HepG2 (cell line): ENCODE results near the gene PDZRN4. TPM values are rescaled to one million over a fixed set of nuclear protein-coding genes. Genes with fewer than 3 reads are reported as not detected.

ENCODE experiments used
- ATAC-seq: fragments of 200-7000 bp; cut with Tn5 transposase; 3 replicates; pipeline ENCODE4 v1.9.1; 2020; ENCODE audit warnings: mild to moderate bottlenecking, moderate library complexity
- BruUV-seq: library from RNA; stranded (reverse); fragments of 400-500 nt; replicated peaks from 2 replicates; lab custom pipeline; 2021; lab: Mats Ljungman, UMichigan
- CTCF ChIA-PET: fragments of 300-600 bp; formaldehyde crosslinking; extraction: SDS; loops from one replicate; lab custom pipeline; 2021; ENCODE audit warnings: low total read pairs, inconsistent platforms, low intra/inter-chr PET ratio; lab: Yijun Ruan, JAX
- POLR2A ChIA-PET: fragments of 350-600 bp; sonication (Branson Sonifier 250); formaldehyde crosslinking; loops from one replicate; lab custom pipeline; 2020; ENCODE audit warnings: antibody characterized with exemption, inconsistent platforms; lab: Yijun Ruan, JAX
- DNase-seq: peaks from one replicate; pipeline ENCODE4 v3.0.0-alpha.2; 2015; ENCODE audit warnings: low spot score
- FAIRE-seq: peaks from 3 replicates; lab custom pipeline; 2011; peaks lifted over from hg19 to GRCh38; lab: Jason Lieb, UNC
- H2AFZ ChIP-seq: one replicate; pipeline ENCODE4 v1.6.1; 2011; ENCODE audit warnings: low read length, inconsistent platforms
- H3K27ac ChIP-seq: fragments of 300-600 bp; 3 replicates; pipeline ENCODE4 v1.8.0; 2011; ENCODE audit warnings: mixed run types, mild to moderate bottlenecking, mixed read lengths, low read length, inconsistent platforms; ENCODE audit not compliant: insufficient read depth; ENCODE audit errors: extremely low read length
- H3K27me3 ChIP-seq, 2 experiments: fragments of 200-600 bp in 1 of 2; 2 replicates in 1 of 2; 3 replicates in 1 of 2; pipeline versions ENCODE4 v1.6.0 to v1.8.0; 2011; ENCODE audit warnings: low read length in 2 of 2, mild to moderate bottlenecking in 2 of 2, moderate library complexity in 2 of 2, inconsistent platforms in 1 of 2; ENCODE audit not compliant: insufficient read depth in 2 of 2, control insufficient read depth in 1 of 2
- H3K36me3 ChIP-seq, 2 experiments: fragments of 200-600 bp in 1 of 2; replicated peaks in 1 of 2; 2 replicates in 1 of 2; 3 replicates in 1 of 2; pipeline versions ENCODE4 v1.5.1 to v1.8.0; 2011; ENCODE audit warnings: low read length in 2 of 2, inconsistent platforms in 1 of 2; ENCODE audit not compliant: insufficient read depth in 2 of 2, control insufficient read depth in 1 of 2
- H3K4me1 ChIP-seq: 2 replicates; pipeline ENCODE4 v1.5.1; 2012; ENCODE audit warnings: low read length, inconsistent platforms; ENCODE audit not compliant: insufficient read depth
- H3K4me2 ChIP-seq: 2 replicates; pipeline ENCODE4 v1.6.0; 2011; ENCODE audit warnings: low read depth, low read length, inconsistent platforms
- H3K4me3 ChIP-seq, 3 experiments: fragments of 200-600 bp in 1 of 3; sonication (generic), shearing (Covaris generic) in 1 of 3; replicated peaks in 1 of 3; 2 replicates each; pipeline ENCODE4 v1.5.1; 2011 to 2016; ENCODE audit warnings: low read length in 3 of 3, inconsistent platforms in 2 of 3, low read depth in 2 of 3, mild to moderate bottlenecking in 2 of 3, control low read depth in 1 of 3, mixed read lengths in 1 of 3; ENCODE audit not compliant: insufficient read depth in 1 of 3
- H3K79me2 ChIP-seq: one replicate; pipeline ENCODE4 v1.6.1; 2011; ENCODE audit warnings: low read length, inconsistent platforms; ENCODE audit not compliant: insufficient read depth
- H3K9ac ChIP-seq: 2 replicates; pipeline ENCODE4 v1.6.0; 2011; ENCODE audit warnings: mild to moderate bottlenecking, low read depth, low read length, inconsistent platforms; ENCODE audit not compliant: insufficient read depth
- H3K9me3 ChIP-seq: 2 replicates; pipeline ENCODE4 v1.5.1; 2012; ENCODE audit warnings: mild to moderate bottlenecking, low read length
- H4K20me1 ChIP-seq: 2 replicates; pipeline ENCODE4 v1.6.0; 2011; ENCODE audit warnings: inconsistent platforms, mild to moderate bottlenecking, low read length, moderate library complexity; ENCODE audit not compliant: insufficient read depth
- CERS6 ChIP-seq: sonication (generic); formaldehyde crosslinking; IDR thresholded peaks from 2 replicates; pipeline ENCODE4 v1.5.0; 2020; ENCODE audit warnings: missing genetic modification reagents
- CHCHD3 ChIP-seq: sonication (generic); formaldehyde crosslinking; IDR thresholded peaks from 2 replicates; pipeline ENCODE4 v1.8.0; 2022; ENCODE audit warnings: mild to moderate bottlenecking, missing genetic modification reagents, moderate library complexity
- FOXA1 ChIP-seq, 2 experiments: fragments of 450-650 bp in 1 of 2; sonication (generic) in 1 of 2; formaldehyde crosslinking in 1 of 2; IDR thresholded peaks; 2 replicates each; pipeline versions ENCODE4 v1.4.0 to v1.6.1; 2016 to 2020; ENCODE audit warnings: missing genetic modification reagents in 1 of 2
- GABPA ChIP-seq, 2 experiments: IDR thresholded peaks; 2 replicates each; pipeline ENCODE4 v1.6.1; 2011 to 2016; ENCODE audit warnings: low read depth in 2 of 2, low read length in 1 of 2, missing biosample characterization in 1 of 2, missing genetic modification characterization in 1 of 2
- JARID2 ChIP-seq: sonication (generic); formaldehyde crosslinking; IDR thresholded peaks from 2 replicates; pipeline ENCODE4 v1.8.1; 2023; ENCODE audit warnings: missing genetic modification reagents, inconsistent platforms; ENCODE audit not compliant: insufficient replicate concordance
- TOPORS ChIP-seq: sonication (generic); formaldehyde crosslinking; IDR thresholded peaks from 2 replicates; pipeline ENCODE4 v1.8.0; 2023; ENCODE audit warnings: mild to moderate bottlenecking, missing genetic modification reagents
- ZFP90 ChIP-seq: sonication (generic); formaldehyde crosslinking; IDR thresholded peaks from 2 replicates; pipeline ENCODE4 v1.8.0; 2022; ENCODE audit warnings: missing genetic modification reagents, mild to moderate bottlenecking, inconsistent platforms, borderline replicate concordance
- ZNF292 ChIP-seq: sonication (generic); formaldehyde crosslinking; IDR thresholded peaks from 2 replicates; pipeline ENCODE4 v1.8.1; 2022; ENCODE audit warnings: mild to moderate bottlenecking, low read depth, missing genetic modification reagents, borderline replicate concordance
- ZNF75D ChIP-seq: sonication (generic); formaldehyde crosslinking; IDR thresholded peaks from 2 replicates; pipeline ENCODE4 v1.8.1; 2023; ENCODE audit warnings: missing genetic modification reagents, mild to moderate bottlenecking, borderline replicate concordance
- ZNF761 ChIP-seq: sonication (generic); formaldehyde crosslinking; conservative IDR thresholded peaks from 2 replicates; pipeline ENCODE4 v1.4.0; 2020; ENCODE audit warnings: mild to moderate bottlenecking, missing genetic modification reagents
- WGBS: methylation state at CpG from one replicate; pipeline ENCODE4 v1.1.6; 2017; ENCODE audit warnings: low lambda C conversion rate; 5-methylcytosine and 5-hydroxymethylcytosine counted together
- in situ Hi-C: cut with HindIII; loops from 2 replicates; pipeline ENCODE4 v1.10.0; 2017; ENCODE audit warnings: low pct_unique_long_range_greater_than_20kb; ENCODE audit not compliant: extremely low pct_ligation_motif_present
- intact Hi-C: fragments of 100-400 bp; cut with micrococcal nuclease; formaldehyde crosslinking; loops from one replicate; pipeline ENCODE4 v1.10.0; 2022; ENCODE audit not compliant: unreplicated experiment
- polyA plus RNA-seq, 8 experiments: library from polyadenylated mRNA; depleted of rRNA in 3 of 8; stranded (reverse) in 7 of 8; unstranded in 1 of 8; fragments of >200 nt; fragmentation: Illumina TruSeq in 4 of 8; extraction: Trizol in 4 of 8; gene quantifications; 2 replicates each; pipeline versions ENCODE4 v1.2.1 to v1.2.3, GENCODE V29; 2011 to 2016; ENCODE audit warnings: low read depth in 4 of 8, missing spikeins in 1 of 8, mixed read lengths in 1 of 8; ENCODE audit not compliant: insufficient read depth in 1 of 8
- total RNA-seq, 5 experiments: library from RNA; depleted of rRNA; stranded (reverse); fragments of >200 nt; fragmentation: Illumina TruSeq; extraction: Trizol; gene quantifications; 2 replicates each; pipeline ENCODE4 v1.2.3, GENCODE V29; 2016; ENCODE audit warnings: low read depth in 1 of 5
- TF ChIP-seq, protein P1 (sequence below), 2 experiments: sonication (generic) in 1 of 2; formaldehyde crosslinking in 1 of 2; IDR thresholded peaks; 2 replicates each; pipeline versions ENCODE4 v1.6.1 to v1.9.0; 2014 to 2022; ENCODE audit warnings: antibody characterized with exemption in 1 of 2, borderline replicate concordance in 1 of 2, inconsistent platforms in 1 of 2, low read depth in 1 of 2, missing genetic modification reagents in 1 of 2

Gene PDZRN4
- total and polyA plus RNA-seq, 2 of the 13 experiments (the other 11 are each of a cell fraction or from before 2014, with no cell fraction given): not detected

DNA sequence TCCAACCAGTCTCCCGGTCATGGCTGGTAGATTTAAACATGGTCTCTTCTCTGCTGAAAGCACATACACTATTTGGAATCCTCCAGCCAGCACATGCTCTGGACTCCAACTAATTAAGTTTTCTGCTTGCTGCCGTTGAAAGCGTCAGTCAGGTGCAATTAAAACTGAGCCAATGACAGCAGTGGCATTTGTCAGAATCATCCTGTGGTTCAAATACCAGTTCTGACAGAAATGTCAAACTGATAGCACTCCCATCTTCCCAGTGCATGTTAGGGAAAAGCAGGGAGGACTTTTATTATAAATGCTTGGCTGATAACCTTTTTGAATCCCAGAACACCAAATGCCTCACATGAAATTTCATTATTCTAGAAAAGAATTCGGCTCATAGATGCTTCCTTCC lies 401.8 kb downstream of the PDZRN4 start:
- no peak for DNase-seq
- Histone ChIP-seq H3K9me3 (no peaks in the 10 kb centered on the region), H3K36me3 (no peaks in the 10 kb centered on the region), H3K79me2 (no peaks in the 10 kb centered on the region), H3K4me2 (no peak overlapping the region), H3K27me3 (no peaks in the 10 kb centered on the region), H2AFZ (no peak overlapping the region), H3K4me3 (no peak overlapping the region), H4K20me1 (no peaks in the 10 kb centered on the region), H3K9ac (no peak overlapping the region), H3K4me1 (no peaks in the 10 kb centered on the region), H3K27ac (no peak overlapping the region)
- BruUV-seq: no TSS peak
- intact Hi-C loops: no loop called here
- TF ChIP-seq GABPA (IDR thresholded peaks at IDR 0.05; ENCODE audit: low read depth, low read length) (no peak), GABPA (CRISPR knock-in tag; IDR thresholded peaks at IDR 0.05; ENCODE audit: low read depth) (no peak), TOPORS (CRISPR knock-in tag) (no peak), CERS6 (CRISPR knock-in tag) (no peak), FOXA1 (IDR thresholded peaks at IDR 0.05) (no peak), FOXA1 (CRISPR knock-in tag; IDR thresholded peaks at IDR 0.05) (no peak), ZNF761 (CRISPR knock-in tag) (no peak), CHCHD3 (no peak)
- WGBS: 1% methylated on average over 4 of the region's 4 CpGs
- no peak for ATAC-seq
- ChIA-PET POLR2A (no interaction called here), CTCF (no interaction called here)
- no peak for FAIRE-seq
- in situ Hi-C loops: no loop called here

- DNase-seq: no peak
- Histone ChIP-seq H3K27me3 (no peaks in the 10 kb centered on the region; a peak in 1 of 5 replicates), H3K4me2 (no peak overlapping the region), H3K4me3 (no peak overlapping the region), H3K4me1 (no peaks in the 10 kb centered on the region), H2AFZ (no peak overlapping the region), H3K9me3 (no peaks in the 10 kb centered on the region), H4K20me1 (no peaks in the 10 kb centered on the region), H3K9ac (no peak overlapping the region), H3K27ac (no peak overlapping the region), H3K36me3 (no peaks in the 10 kb centered on the region), H3K79me2 (no peaks in the 10 kb centered on the region)
- WGBS: 0% methylated on average over 4 of the region's 4 CpGs
- no TSS peak for BruUV-seq
- POLR2A ChIA-PET: no interaction called here
- no peak for FAIRE-seq
- in situ Hi-C loops: no loop called here
- no peak for ATAC-seq
- CTCF ChIA-PET: no interaction called here
- intact Hi-C loops: no loop called here
- TF ChIP-seq ZNF75D (CRISPR knock-in tag) (no peak), ZFP90 (CRISPR knock-in tag) (no peak), ZNF292 (no peak), JARID2 (CRISPR knock-in tag) (no peak)
- TF ChIP-seq, protein P1, sequence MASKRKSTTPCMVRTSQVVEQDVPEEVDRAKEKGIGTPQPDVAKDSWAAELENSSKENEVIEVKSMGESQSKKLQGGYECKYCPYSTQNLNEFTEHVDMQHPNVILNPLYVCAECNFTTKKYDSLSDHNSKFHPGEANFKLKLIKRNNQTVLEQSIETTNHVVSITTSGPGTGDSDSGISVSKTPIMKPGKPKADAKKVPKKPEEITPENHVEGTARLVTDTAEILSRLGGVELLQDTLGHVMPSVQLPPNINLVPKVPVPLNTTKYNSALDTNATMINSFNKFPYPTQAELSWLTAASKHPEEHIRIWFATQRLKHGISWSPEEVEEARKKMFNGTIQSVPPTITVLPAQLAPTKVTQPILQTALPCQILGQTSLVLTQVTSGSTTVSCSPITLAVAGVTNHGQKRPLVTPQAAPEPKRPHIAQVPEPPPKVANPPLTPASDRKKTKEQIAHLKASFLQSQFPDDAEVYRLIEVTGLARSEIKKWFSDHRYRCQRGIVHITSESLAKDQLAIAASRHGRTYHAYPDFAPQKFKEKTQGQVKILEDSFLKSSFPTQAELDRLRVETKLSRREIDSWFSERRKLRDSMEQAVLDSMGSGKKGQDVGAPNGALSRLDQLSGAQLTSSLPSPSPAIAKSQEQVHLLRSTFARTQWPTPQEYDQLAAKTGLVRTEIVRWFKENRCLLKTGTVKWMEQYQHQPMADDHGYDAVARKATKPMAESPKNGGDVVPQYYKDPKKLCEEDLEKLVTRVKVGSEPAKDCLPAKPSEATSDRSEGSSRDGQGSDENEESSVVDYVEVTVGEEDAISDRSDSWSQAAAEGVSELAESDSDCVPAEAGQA (IDR thresholded peaks at IDR 0.05; ENCODE audit: low read depth): no peak
- TF ChIP-seq, protein P1 (CRISPR knock-in tag; IDR thresholded peaks at IDR 0.05; ENCODE audit: borderline replicate concordance): no peak
These were observed 408.1 kb downstream of the PDZRN4 start for GRCh38 chr12:41596190-41596589.
